CD4-positive, alpha-beta memory T cell (primary cell): Measurements from ENCODE around the gene DUSP15. TPM values are rescaled to one million over a fixed set of nuclear protein-coding genes. Genes with fewer than 3 reads are reported as not detected.

Source experiments
- CTCF ChIA-PET: fragments of 350-600 bp; sonication (Branson Sonifier 250); formaldehyde crosslinking; loops from one replicate; lab custom pipeline; 2021; ENCODE audit warnings: inconsistent platforms; ENCODE audit not compliant: partially characterized antibody; lab: Charles Lee
- POLR2A ChIA-PET: fragments of 350-600 bp; sonication (Branson Sonifier 250); formaldehyde crosslinking; loops from one replicate; lab custom pipeline; 2021; ENCODE audit not compliant: partially characterized antibody; lab: Charles Lee
- DNase-seq, 5 donors: peaks; one replicate each; pipeline versions ENCODE4 v3.0.0 to v3.0.0-alpha.2; 2020 to 2022; ENCODE audit warnings: mixed read lengths in 1 of 5
- H3K27ac ChIP-seq: one replicate; pipeline ENCODE4 v1.7.0; 2013; ENCODE audit warnings: low read depth, low read length
- H3K27me3 ChIP-seq: 2 replicates; pipeline ENCODE4 v1.7.0; 2013; ENCODE audit warnings: mild to moderate bottlenecking, low read length, moderate library complexity; ENCODE audit not compliant: insufficient read depth
- H3K36me3 ChIP-seq: 2 replicates; pipeline ENCODE4 v1.7.0; 2013; ENCODE audit warnings: mild to moderate bottlenecking, low read length, moderate library complexity; ENCODE audit not compliant: insufficient read depth
- H3K4me1 ChIP-seq: 2 replicates; pipeline ENCODE4 v1.7.0; 2013; ENCODE audit warnings: mild to moderate bottlenecking, low read length, moderate library complexity; ENCODE audit not compliant: insufficient read depth
- H3K4me3 ChIP-seq, 2 donors: one replicate each; pipeline ENCODE4 v1.7.0; 2013; ENCODE audit warnings: low read length in 2 of 2, mild to moderate bottlenecking in 1 of 2
- H3K9me3 ChIP-seq, 2 donors: one replicate each; pipeline ENCODE4 v1.7.0; 2013; ENCODE audit warnings: low read length in 2 of 2, control low read depth in 1 of 2; ENCODE audit not compliant: control insufficient read depth in 1 of 2
- H3K27ac Mint-ChIP-seq, 7 donors: one replicate each; pipeline ENCODE4 v1.8.0; 2020 to 2021; ENCODE audit warnings: mixed read lengths in 7 of 7, mild to moderate bottlenecking in 6 of 7, inconsistent platforms in 3 of 7, moderate library complexity in 3 of 7
- H3K27me3 Mint-ChIP-seq, 2 donors: one replicate each; pipeline ENCODE4 v1.8.0; 2020 to 2021; ENCODE audit warnings: mixed read lengths in 2 of 2
- H3K36me3 Mint-ChIP-seq, 2 donors: one replicate each; pipeline ENCODE4 v1.8.0; 2020 to 2021; ENCODE audit warnings: mixed read lengths in 2 of 2, inconsistent platforms in 1 of 2, mild to moderate bottlenecking in 1 of 2
- H3K4me1 Mint-ChIP-seq, 4 donors: one replicate each; pipeline ENCODE4 v1.8.0; 2020 to 2021; ENCODE audit warnings: mixed read lengths in 4 of 4, mild to moderate bottlenecking in 1 of 4
- H3K4me3 Mint-ChIP-seq, 8 donors: one replicate each; pipeline ENCODE4 v1.8.0; 2020 to 2021; ENCODE audit warnings: mixed read lengths in 8 of 8, mild to moderate bottlenecking in 7 of 8, moderate library complexity in 6 of 8, inconsistent platforms in 3 of 8
- H3K9me3 Mint-ChIP-seq, 8 donors: one replicate each; pipeline ENCODE4 v1.8.0; 2020 to 2021; ENCODE audit warnings: mixed read lengths in 8 of 8, mild to moderate bottlenecking in 5 of 8, inconsistent platforms in 3 of 8, moderate library complexity in 1 of 8
- intact Hi-C: fragments of 100-400 bp; cut with micrococcal nuclease; formaldehyde crosslinking; loops from one replicate; pipeline ENCODE4 v1.15.1; 2023
- polyA plus RNA-seq, 2 donors: library from polyadenylated mRNA; unstranded; fragments of 300-500 nt; fragmentation: Illumina TruSeq; gene quantifications; one replicate each; pipeline ENCODE4 v1.2.3, GENCODE V29; 2021
- total RNA-seq, 2 experiments: library from RNA; stranded (reverse); gene quantifications; one replicate each; pipeline ENCODE4 v1.2.3, GENCODE V29; 2021

The DUSP15 gene
- total and polyA plus RNA-seq, 4 experiments from 2014 or later, result not detected

DNA sequence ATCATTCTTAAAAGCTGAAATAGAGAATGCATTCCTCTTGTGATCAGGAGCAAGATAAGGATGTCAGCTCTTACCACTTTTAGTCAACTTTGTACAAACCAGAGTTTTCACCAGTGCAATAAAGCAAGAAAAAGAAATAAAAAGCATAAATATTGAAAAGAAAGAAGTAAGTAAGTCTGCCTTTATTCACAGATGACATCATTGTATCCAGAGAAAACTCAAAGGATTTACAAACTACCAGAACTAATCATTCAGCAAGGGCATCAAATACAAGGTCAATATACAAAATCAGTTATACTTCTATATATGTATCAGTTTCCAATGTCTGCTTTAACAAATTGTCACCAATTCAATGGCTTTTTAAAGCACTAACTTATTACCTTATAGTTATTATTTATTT is 13.5 kb upstream of the DUSP15 start:
- peaks cover 10% of the 10 kb centered on the region in 2 donors for H3K27me3 Mint-ChIP-seq
- CTCF ChIA-PET, result no interaction called here
- peaks cover 7% of the 10 kb centered on the region for H3K4me1 ChIP-seq
- no peak overlapping the region for H3K4me3 ChIP-seq
- no peaks in the 10 kb centered on the region for H3K27me3 ChIP-seq
- H3K36me3 ChIP-seq, result no peaks in the 10 kb centered on the region
- H3K27ac ChIP-seq, result no peak overlapping the region
- POLR2A ChIA-PET, result no interaction called here
- intact Hi-C loops, result no loop called here
- H3K27ac Mint-ChIP-seq, result no peak overlapping the region
- H3K9me3 Mint-ChIP-seq, result peaks cover 0 to 7% (median 0%) of the 10 kb centered on the region in 8 donors
- DNase-seq, result no peak
- H3K4me1 Mint-ChIP-seq, result peaks cover 6 to 15% (median 8%) of the 10 kb centered on the region in 4 donors
- H3K36me3 Mint-ChIP-seq, result peaks cover 0 to 7% of the 10 kb centered on the region in 2 donors
- H3K9me3 ChIP-seq, result no peaks in the 10 kb centered on the region
- no peak overlapping the region for H3K4me3 Mint-ChIP-seq

GRCh38 chr20:31881945-31882344 is 11.6 kb upstream of the DUSP15 start:
- Mint-ChIP-seq H3K9me3 (peaks cover 0 to 5% (median 0%) of the 10 kb centered on the region in 8 donors), H3K27me3 (peaks cover 8 to 10% of the 10 kb centered on the region in 2 donors), H3K4me3 (peak overlapping the region in 1 of 8 donors; percentile 8), H3K27ac (no peak overlapping the region), H3K36me3 (peaks cover 0 to 7% of the 10 kb centered on the region in 2 donors), H3K4me1 (peaks cover 6 to 15% (median 8%) of the 10 kb centered on the region in 4 donors)
- peaks cover 7% of the 10 kb centered on the region for H3K4me1 ChIP-seq
- no peak overlapping the region for H3K4me3 ChIP-seq
- intact Hi-C loops, result no loop called here
- ChIA-PET CTCF (interaction anchor here (0.6 to 1.3 kb wide), 2 partner anchors 36 to 210 kb away, joined by 3 read pairs; no protein-coding TSS in a partner anchor), POLR2A (no interaction called here)
- H3K27ac ChIP-seq, result no peak overlapping the region
- H3K27me3 ChIP-seq, result no peaks in the 10 kb centered on the region
- H3K9me3 ChIP-seq, result no peaks in the 10 kb centered on the region
- no peaks in the 10 kb centered on the region for H3K36me3 ChIP-seq
- DNase-seq, result no peak

- DNase-seq, result peak; percentile 69 to 84 (median 76)
- no peaks in the 10 kb centered on the region for H3K36me3 ChIP-seq
- ChIA-PET CTCF (interaction anchor here (0.6 to 2.1 kb wide), 8 partner anchors 10 to 264 kb away, joined by 3 to 8 read pairs (median 3); partner anchors contain the start of gene PDRG1), POLR2A (no interaction called here)
- H3K27ac Mint-ChIP-seq, result peak overlapping the region; percentile 78 to 97 (median 89)
- peaks cover 0 to 7% of the 10 kb centered on the region in 2 donors for H3K36me3 Mint-ChIP-seq
- H3K4me1 ChIP-seq, result peaks cover 7% of the 10 kb centered on the region
- peaks cover 8% of the 10 kb centered on the region in 2 donors for H3K27me3 Mint-ChIP-seq
- peak overlapping the region; percentile 21 to 69 for H3K4me3 ChIP-seq
- intact Hi-C loops, result loop anchor here (2.0 kb wide), 1 partner anchor 27 kb away; no protein-coding TSS in a partner anchor
- no peaks in the 10 kb centered on the region for H3K27me3 ChIP-seq
- H3K4me1 Mint-ChIP-seq, result peaks cover 6 to 15% (median 8%) of the 10 kb centered on the region in 4 donors
- no peaks in the 10 kb centered on the region for H3K9me3 ChIP-seq
- no peak overlapping the region for H3K27ac ChIP-seq
- H3K9me3 Mint-ChIP-seq, result peaks cover 0 to 5% (median 0%) of the 10 kb centered on the region in 8 donors
- H3K4me3 Mint-ChIP-seq, result peak overlapping the region; percentile 90 to 96 (median 94)
These were observed 9.0 kb upstream of the DUSP15 start for GRCh38 chr20:31879143-31879987.

GRCh38 chr20:31877684-31878083 is 7.4 kb upstream of the DUSP15 start:
- no peak overlapping the region for H3K4me3 Mint-ChIP-seq
- H3K4me1 Mint-ChIP-seq, result peaks cover 6 to 15% (median 8%) of the 10 kb centered on the region in 4 donors
- peaks cover 0 to 7% of the 10 kb centered on the region in 2 donors for H3K36me3 Mint-ChIP-seq
- ChIA-PET POLR2A (no interaction called here), CTCF (no interaction called here)
- no peak for DNase-seq
- Histone ChIP-seq H3K27me3 (peaks cover 5% of the 10 kb centered on the region), H3K4me3 (no peak overlapping the region), H3K27ac (no peak overlapping the region), H3K36me3 (no peaks in the 10 kb centered on the region), H3K4me1 (peaks cover 7% of the 10 kb centered on the region), H3K9me3 (no peaks in the 10 kb centered on the region)
- no peak overlapping the region for H3K27ac Mint-ChIP-seq
- intact Hi-C loops, result loop anchor here (2.0 kb wide), 1 partner anchor 25 kb away; no protein-coding TSS in a partner anchor
- H3K9me3 Mint-ChIP-seq, result peaks cover 0 to 5% (median 0%) of the 10 kb centered on the region in 8 donors
- H3K27me3 Mint-ChIP-seq, result peaks cover 12 to 13% of the 10 kb centered on the region in 2 donors

DNA sequence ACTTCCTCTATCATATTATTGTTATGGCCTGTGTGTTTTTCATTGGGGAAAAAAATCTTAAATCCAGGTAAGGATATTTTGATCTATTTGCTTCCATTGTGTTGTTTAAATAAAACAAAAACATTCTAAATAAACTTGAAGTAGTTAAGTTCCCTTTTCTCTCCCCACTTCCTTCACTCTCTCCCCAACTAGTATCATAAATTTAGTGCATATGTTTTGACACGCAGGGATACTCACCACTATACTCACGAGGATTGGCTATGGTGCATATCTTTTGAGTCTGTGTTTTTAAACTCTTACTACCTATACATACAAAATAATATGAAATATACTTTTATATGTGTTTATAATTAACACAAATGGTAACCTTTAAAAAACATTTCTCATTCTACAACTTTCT is 5.3 kb upstream of the DUSP15 start:
- H3K36me3 Mint-ChIP-seq, result peaks cover 0 to 7% of the 10 kb centered on the region in 2 donors
- intact Hi-C loops, result no loop called here

GRCh38 chr20:31872406-31872805 is 2.1 kb upstream of the DUSP15 start:
- DNase-seq, result no peak
- peaks cover 7 to 15% (median 12%) of the 10 kb centered on the region in 4 donors for H3K4me1 Mint-ChIP-seq
- intact Hi-C loops, result no loop called here
- ChIA-PET POLR2A (no interaction called here), CTCF (interaction anchor here (1.1 to 1.5 kb wide), 5 partner anchors 13 to 145 kb away, joined by 3 to 6 read pairs (median 3); partner anchors contain the start of gene FOXS1)
- peaks cover 0 to 4% of the 10 kb centered on the region in 2 donors for H3K36me3 Mint-ChIP-seq
- H3K4me3 ChIP-seq, result no peak overlapping the region
- H3K4me3 Mint-ChIP-seq, result no peak overlapping the region
- H3K9me3 ChIP-seq, result no peaks in the 10 kb centered on the region
- peaks cover 0 to 2% (median 0%) of the 10 kb centered on the region in 8 donors for H3K9me3 Mint-ChIP-seq
- H3K27me3 ChIP-seq, result peaks cover 34% of the 10 kb centered on the region
- H3K4me1 ChIP-seq, result peaks cover 15% of the 10 kb centered on the region
- no peaks in the 10 kb centered on the region for H3K36me3 ChIP-seq
- H3K27me3 Mint-ChIP-seq, result peaks cover 34 to 35% of the 10 kb centered on the region in 2 donors
- H3K27ac Mint-ChIP-seq, result no peak overlapping the region
- H3K27ac ChIP-seq, result no peak overlapping the region

More for the DNA sequence above, 5.3 kb upstream of the DUSP15 start:
- no peak for DNase-seq
- no peaks in the 10 kb centered on the region for H3K9me3 ChIP-seq
- H3K36me3 ChIP-seq, result no peaks in the 10 kb centered on the region
- H3K4me3 ChIP-seq, result no peak overlapping the region
- Mint-ChIP-seq H3K4me1 (peaks cover 8 to 18% (median 12%) of the 10 kb centered on the region in 4 donors), H3K4me3 (no peak overlapping the region), H3K9me3 (peaks cover 0 to 5% (median 0%) of the 10 kb centered on the region in 8 donors), H3K27ac (no peak overlapping the region), H3K27me3 (peaks cover 19 to 27% of the 10 kb centered on the region in 2 donors)
- CTCF ChIA-PET, result no interaction called here
- H3K27me3 ChIP-seq, result peaks cover 22% of the 10 kb centered on the region
- POLR2A ChIA-PET, result no interaction called here
- H3K4me1 ChIP-seq, result peaks cover 13% of the 10 kb centered on the region
- no peak overlapping the region for H3K27ac ChIP-seq

- ChIA-PET POLR2A (no interaction called here), CTCF (interaction anchor here (1.3 to 1.5 kb wide), 4 partner anchors 12 to 27 kb away, joined by 3 to 6 read pairs (median 4); partner anchors contain the start of gene FOXS1)
- Mint-ChIP-seq H3K4me1 (peaks cover 7 to 15% (median 12%) of the 10 kb centered on the region in 4 donors), H3K27ac (no peak overlapping the region), H3K27me3 (peaks cover 34 to 35% of the 10 kb centered on the region in 2 donors), H3K36me3 (peaks cover 0 to 4% of the 10 kb centered on the region in 2 donors), H3K9me3 (peaks cover 0 to 2% (median 0%) of the 10 kb centered on the region in 8 donors), H3K4me3 (peak overlapping the region in 1 of 8 donors; percentile 83)
- Histone ChIP-seq H3K4me3 (no peak overlapping the region), H3K9me3 (no peaks in the 10 kb centered on the region), H3K36me3 (no peaks in the 10 kb centered on the region), H3K27me3 (peaks cover 34% of the 10 kb centered on the region), H3K27ac (no peak overlapping the region), H3K4me1 (peaks cover 15% of the 10 kb centered on the region)
- DNase-seq, result no peak
- intact Hi-C loops, result no loop called here
These were observed 1.3 kb upstream of the DUSP15 start for GRCh38 chr20:31871618-31871954.
